CD4-positive, CD25-positive, alpha-beta regulatory T cell (primary cell): ENCODE measurements around the gene SMC5. TPM values are rescaled to one million over a fixed set of nuclear protein-coding genes. Genes with fewer than 3 reads are reported as not detected.
A peak's percentile ranks its signal among the peaks of the same experiment; 100 is the strongest.

Experiments
- ATAC-seq, 2 donors: fragments of 150-1000 bp; cut with Tn5 transposase; one replicate each; pipeline ENCODE4 v1.10.0; 2021; ENCODE audit warnings: low read depth in 2 of 2, moderate number of reproducible peaks in 2 of 2, moderate library complexity in 1 of 2
- DNase-seq, 3 donors: peaks; one replicate each; pipeline versions ENCODE4 v3.0.0 to v3.0.0-alpha.2; 2012 to 2022; ENCODE audit warnings: mixed read lengths in 1 of 3
- H3K27ac ChIP-seq: one replicate; pipeline ENCODE4 v1.7.0; 2013; ENCODE audit warnings: mild to moderate bottlenecking, low read length; ENCODE audit not compliant: insufficient read depth, poor library complexity, severe bottlenecking
- H3K27me3 ChIP-seq: one replicate; pipeline ENCODE4 v1.7.0; 2013; ENCODE audit warnings: low read length; ENCODE audit not compliant: control insufficient read depth, insufficient read depth
- H3K36me3 ChIP-seq: one replicate; pipeline ENCODE4 v1.7.0; 2013; ENCODE audit warnings: mild to moderate bottlenecking, low read length, moderate library complexity; ENCODE audit not compliant: control insufficient read depth, insufficient read depth
- H3K4me1 ChIP-seq: 2 replicates; pipeline ENCODE4 v1.7.0; 2013; ENCODE audit warnings: mild to moderate bottlenecking, low read length; ENCODE audit not compliant: insufficient read depth, control insufficient read depth, poor library complexity, severe bottlenecking
- H3K4me3 ChIP-seq: one replicate; pipeline ENCODE4 v1.7.0; 2013; ENCODE audit warnings: low read depth, mild to moderate bottlenecking, low read length, moderate library complexity
- H3K9me3 ChIP-seq, 2 experiments: 1 replicate in 1 of 2; 2 replicates in 1 of 2; pipeline ENCODE4 v1.7.0; 2013; ENCODE audit warnings: low read length in 2 of 2, mild to moderate bottlenecking in 1 of 2, moderate library complexity in 1 of 2; ENCODE audit not compliant: control insufficient read depth in 2 of 2
- H3K27ac Mint-ChIP-seq, 3 donors: one replicate each; pipeline ENCODE4 v1.8.0; 2020 to 2022; ENCODE audit warnings: mild to moderate bottlenecking in 3 of 3, mixed read lengths in 3 of 3, moderate library complexity in 2 of 3
- H3K27me3 Mint-ChIP-seq: one replicate; pipeline ENCODE4 v1.8.0; 2022; ENCODE audit warnings: mild to moderate bottlenecking, mixed read lengths
- H3K36me3 Mint-ChIP-seq: one replicate; pipeline ENCODE4 v1.8.0; 2020; ENCODE audit warnings: mixed read lengths
- H3K4me1 Mint-ChIP-seq, 4 donors: one replicate each; pipeline ENCODE4 v1.8.0; 2020 to 2022; ENCODE audit warnings: mixed read lengths in 4 of 4, mild to moderate bottlenecking in 1 of 4
- H3K4me3 Mint-ChIP-seq, 4 donors: one replicate each; pipeline ENCODE4 v1.8.0; 2020 to 2022; ENCODE audit warnings: mild to moderate bottlenecking in 4 of 4, mixed read lengths in 4 of 4, moderate library complexity in 3 of 4
- H3K9me3 Mint-ChIP-seq, 7 donors: one replicate each; pipeline ENCODE4 v1.8.0; 2020 to 2022; ENCODE audit warnings: mixed read lengths in 7 of 7, mild to moderate bottlenecking in 3 of 7, moderate library complexity in 2 of 7
- polyA plus RNA-seq, 4 donors: library from polyadenylated mRNA; unstranded; fragments of 300-500 nt; fragmentation: Illumina TruSeq; gene quantifications; one replicate each; pipeline ENCODE4 v1.2.3, GENCODE V29; 2021
- total RNA-seq: library from RNA; stranded (reverse); gene quantifications from one replicate; pipeline ENCODE4 v1.2.3, GENCODE V29; 2022

The SMC5 gene
- total and polyA plus RNA-seq, 5 donors from 2014 or later = 12.5 to 37.1 (median 17.6) TPM

DNA sequence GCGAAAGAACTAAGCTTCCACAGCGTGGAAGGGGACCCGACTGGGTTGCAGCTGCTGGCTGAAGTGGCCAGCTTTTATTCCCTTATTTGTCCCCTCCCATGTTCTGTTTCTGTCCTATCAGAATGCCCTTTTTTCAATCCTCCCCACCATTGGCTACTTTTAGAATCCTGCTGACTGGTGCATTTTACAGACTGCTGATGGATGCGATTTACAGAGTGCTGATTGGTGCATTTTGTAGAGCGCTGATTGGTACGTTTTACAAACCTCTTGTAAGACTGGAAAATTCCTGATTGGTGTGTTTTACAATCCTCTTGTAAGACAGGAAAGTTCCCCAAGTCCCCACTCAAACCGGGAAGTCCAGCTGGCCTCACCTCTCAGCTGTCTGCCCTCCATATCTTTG is 105.0 kb downstream of the SMC5 start:
- no peak overlapping the region for H3K27ac Mint-ChIP-seq
- ATAC-seq (no peak), DNase-seq (no peak)
- H3K4me1 Mint-ChIP-seq = peaks cover 0 to 2% (median 0%) of the 10 kb centered on the region in 4 donors
- H3K9me3 ChIP-seq = no peaks in the 10 kb centered on the region
- no peaks in the 10 kb centered on the region for H3K9me3 Mint-ChIP-seq
- no peak overlapping the region for H3K4me3 Mint-ChIP-seq
- H3K4me1 ChIP-seq = no peaks in the 10 kb centered on the region
- H3K27me3 ChIP-seq = no peaks in the 10 kb centered on the region
- no peaks in the 10 kb centered on the region for H3K27me3 Mint-ChIP-seq
- no peak overlapping the region for H3K4me3 ChIP-seq
- H3K36me3 Mint-ChIP-seq = peaks cover 3% of the 10 kb centered on the region
- no peaks in the 10 kb centered on the region for H3K36me3 ChIP-seq
- H3K27ac ChIP-seq = no peak overlapping the region

DNA sequence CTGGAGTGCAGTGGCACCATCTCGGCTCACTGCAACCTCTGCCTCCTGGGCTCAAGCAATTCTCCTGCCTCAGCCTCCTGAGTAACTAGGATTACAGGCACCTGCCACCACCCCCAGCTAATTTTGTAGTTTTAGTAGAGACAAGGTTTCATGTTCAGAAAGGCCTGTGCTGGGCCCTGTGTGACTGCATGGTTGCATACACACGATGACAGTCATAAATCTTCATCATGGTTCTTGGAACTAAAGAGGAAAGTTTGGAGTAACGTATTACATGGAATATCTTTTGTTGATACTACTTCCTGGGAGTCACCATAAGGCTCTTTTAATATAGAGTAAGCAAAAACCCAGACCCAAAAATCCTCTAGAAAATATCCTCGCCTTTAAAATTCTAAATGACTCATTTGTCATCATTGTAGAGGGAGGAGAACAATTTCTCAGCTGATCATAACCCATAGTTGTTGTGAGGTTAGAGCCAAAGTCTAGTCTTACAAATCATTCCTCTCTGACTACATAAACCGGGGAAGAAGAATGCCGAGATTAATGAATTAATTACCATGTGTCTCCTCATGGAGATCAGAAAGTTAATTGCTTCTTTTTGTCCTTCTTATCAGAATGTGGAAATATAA is 108.6 kb downstream of the SMC5 start:
- ATAC-seq (no peak), DNase-seq (no peak)
- Histone ChIP-seq H3K27ac (no peak overlapping the region), H3K9me3 (no peaks in the 10 kb centered on the region), H3K4me3 (no peak overlapping the region), H3K27me3 (no peaks in the 10 kb centered on the region), H3K4me1 (no peaks in the 10 kb centered on the region), H3K36me3 (no peaks in the 10 kb centered on the region)
- peaks cover 0 to 3% (median 0%) of the 10 kb centered on the region in 4 donors for H3K4me1 Mint-ChIP-seq
- H3K9me3 Mint-ChIP-seq = no peaks in the 10 kb centered on the region
- no peak overlapping the region for H3K27ac Mint-ChIP-seq
- H3K36me3 Mint-ChIP-seq = peaks cover 3% of the 10 kb centered on the region
- H3K4me3 Mint-ChIP-seq = no peak overlapping the region
- H3K27me3 Mint-ChIP-seq = no peaks in the 10 kb centered on the region

DNA sequence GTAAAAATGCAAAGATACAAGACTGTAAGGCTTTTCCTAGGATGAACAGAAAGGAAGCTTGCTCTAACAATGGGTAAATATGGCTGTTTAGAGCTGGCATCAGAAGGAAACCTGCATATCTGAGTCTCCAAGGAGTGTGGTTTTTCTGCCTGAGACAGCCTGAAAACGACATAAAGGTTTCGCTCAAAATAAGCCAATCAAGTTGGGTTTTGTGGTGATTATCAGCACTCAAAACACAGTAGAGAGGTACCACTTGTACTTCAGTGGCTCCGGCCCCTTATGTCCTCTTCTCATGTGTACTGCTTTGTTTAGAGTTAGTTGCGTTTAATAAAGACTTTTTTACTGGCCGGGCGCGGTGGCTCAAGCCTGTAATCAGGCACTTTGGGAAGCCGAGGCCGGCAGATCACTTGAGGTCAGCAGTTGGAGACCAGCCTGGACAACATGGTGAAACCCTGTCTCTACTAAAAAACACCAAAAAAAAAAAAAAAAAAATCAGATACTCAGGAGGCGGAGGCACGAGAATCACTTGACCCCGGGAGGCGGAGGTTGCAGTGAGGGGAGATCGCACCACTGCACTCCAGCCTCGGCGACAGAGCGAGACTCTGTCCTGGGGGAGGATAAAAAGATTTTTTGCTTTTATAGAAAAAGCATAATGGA is 116.3 kb downstream of the SMC5 start:
- H3K4me3 Mint-ChIP-seq = no peak overlapping the region
- no peaks in the 10 kb centered on the region for H3K36me3 Mint-ChIP-seq
- Histone ChIP-seq H3K36me3 (no peaks in the 10 kb centered on the region), H3K4me1 (no peaks in the 10 kb centered on the region), H3K27me3 (no peaks in the 10 kb centered on the region), H3K9me3 (no peaks in the 10 kb centered on the region), H3K4me3 (no peak overlapping the region), H3K27ac (no peak overlapping the region)
- DNase-seq (no peak), ATAC-seq (no peak)
- peaks cover 0 to 5% (median 4%) of the 10 kb centered on the region in 4 donors for H3K4me1 Mint-ChIP-seq
- no peak overlapping the region for H3K27ac Mint-ChIP-seq
- no peaks in the 10 kb centered on the region for H3K9me3 Mint-ChIP-seq
- peaks cover 4% of the 10 kb centered on the region for H3K27me3 Mint-ChIP-seq

DNA sequence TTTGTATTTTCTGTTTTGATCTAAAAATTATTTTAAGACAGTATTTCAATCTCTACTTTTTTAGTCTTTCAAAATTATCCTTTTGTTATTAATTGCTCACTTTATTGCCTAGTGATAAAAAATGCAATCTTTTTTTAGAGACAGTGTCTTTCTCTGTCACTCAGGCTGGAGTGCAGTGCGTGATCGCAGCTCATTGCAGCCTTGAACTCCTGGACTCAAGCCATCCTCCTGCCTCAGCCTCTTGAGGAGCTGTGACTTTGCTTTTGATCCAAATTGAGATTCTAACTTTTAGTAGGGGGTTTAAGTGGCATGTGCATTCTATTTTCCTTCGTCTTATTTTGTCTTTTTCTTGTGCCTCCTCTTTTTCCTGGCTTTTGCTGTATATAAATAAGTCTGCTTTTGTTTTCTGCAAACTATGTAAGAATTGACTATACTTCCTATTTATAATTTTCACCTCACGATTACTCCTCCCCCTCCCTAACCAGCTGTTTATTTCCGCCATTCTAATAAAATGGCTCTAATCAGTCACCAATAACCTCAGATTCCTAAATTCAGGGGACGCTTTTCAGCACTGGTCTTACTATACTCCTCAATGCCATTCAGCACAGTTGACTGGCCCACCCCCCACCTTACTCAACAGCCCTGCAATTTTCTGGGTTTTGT is 123.4 kb downstream of the SMC5 start:
- no peak overlapping the region for H3K27ac Mint-ChIP-seq
- H3K9me3 ChIP-seq = no peaks in the 10 kb centered on the region
- H3K4me1 Mint-ChIP-seq = peaks cover 0 to 14% (median 10%) of the 10 kb centered on the region in 4 donors
- peaks cover 19% of the 10 kb centered on the region for H3K36me3 ChIP-seq
- peaks cover 32% of the 10 kb centered on the region for H3K36me3 Mint-ChIP-seq
- no peaks in the 10 kb centered on the region for H3K27me3 Mint-ChIP-seq
- no peaks in the 10 kb centered on the region for H3K27me3 ChIP-seq
- H3K4me3 Mint-ChIP-seq = no peak overlapping the region
- H3K27ac ChIP-seq = no peak overlapping the region
- H3K4me3 ChIP-seq = no peak overlapping the region
- no peaks in the 10 kb centered on the region for H3K9me3 Mint-ChIP-seq
- no peaks in the 10 kb centered on the region for H3K4me1 ChIP-seq
- ATAC-seq (no peak), DNase-seq (no peak)

DNA sequence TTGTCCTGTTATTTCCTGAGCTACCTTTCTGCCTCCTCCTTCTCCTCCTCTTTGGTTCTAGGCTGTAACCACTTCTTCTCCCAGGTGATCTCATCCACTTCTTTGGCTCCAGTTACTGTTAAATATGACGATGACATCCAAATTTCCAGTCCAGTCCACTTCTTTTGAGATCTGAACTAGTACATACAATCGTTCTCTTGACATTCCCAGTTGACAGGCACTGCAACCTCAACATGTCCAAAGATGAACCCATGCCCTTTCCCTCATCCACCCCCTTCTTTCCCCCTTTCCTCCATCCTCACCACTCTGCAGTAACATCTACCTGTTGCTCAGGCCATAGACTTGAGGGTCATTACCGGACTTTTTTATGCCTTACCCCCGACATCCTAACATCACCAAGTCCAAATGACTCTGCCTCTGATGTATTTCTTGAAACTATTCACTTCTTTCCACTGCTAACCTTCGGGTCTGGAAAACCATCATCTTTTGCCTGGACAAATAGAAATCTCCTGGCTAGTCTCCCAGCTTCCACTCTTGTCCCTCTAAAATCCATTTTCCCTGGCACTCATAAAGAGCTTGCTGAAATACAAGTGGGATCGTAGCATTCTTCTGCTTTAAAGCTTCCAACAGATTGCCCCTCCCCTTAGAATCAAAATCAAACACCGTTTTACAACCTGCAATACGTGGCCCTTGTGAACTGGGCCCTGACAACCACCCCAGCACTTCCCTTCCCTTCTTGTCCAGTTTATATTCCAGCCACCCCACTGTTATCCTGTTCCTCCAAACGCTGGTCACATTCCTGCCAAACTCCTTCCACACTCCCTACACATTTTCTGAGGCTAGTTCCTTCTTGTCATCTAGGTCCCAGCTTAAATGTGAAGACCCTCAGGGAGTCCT is 124.2 kb downstream of the SMC5 start:
- no peak for ATAC-seq
- no peaks in the 10 kb centered on the region for H3K9me3 ChIP-seq
- peaks cover 0 to 20% (median 11%) of the 10 kb centered on the region in 4 donors for H3K4me1 Mint-ChIP-seq
- no peaks in the 10 kb centered on the region for H3K9me3 Mint-ChIP-seq
- peak overlapping the region in 2 of 3 donors; percentile 23 to 49 for H3K27ac Mint-ChIP-seq
- no peak overlapping the region for H3K4me3 ChIP-seq
- H3K27me3 ChIP-seq = no peaks in the 10 kb centered on the region
- H3K27me3 Mint-ChIP-seq = no peaks in the 10 kb centered on the region
- no peaks in the 10 kb centered on the region for H3K4me1 ChIP-seq
- H3K27ac ChIP-seq = no peak overlapping the region
- H3K4me3 Mint-ChIP-seq = peak overlapping the region in 1 of 4 donors; percentile 6
- DNase-seq = no peak
- peaks cover 19% of the 10 kb centered on the region for H3K36me3 ChIP-seq
- H3K36me3 Mint-ChIP-seq = peaks cover 39% of the 10 kb centered on the region

DNA sequence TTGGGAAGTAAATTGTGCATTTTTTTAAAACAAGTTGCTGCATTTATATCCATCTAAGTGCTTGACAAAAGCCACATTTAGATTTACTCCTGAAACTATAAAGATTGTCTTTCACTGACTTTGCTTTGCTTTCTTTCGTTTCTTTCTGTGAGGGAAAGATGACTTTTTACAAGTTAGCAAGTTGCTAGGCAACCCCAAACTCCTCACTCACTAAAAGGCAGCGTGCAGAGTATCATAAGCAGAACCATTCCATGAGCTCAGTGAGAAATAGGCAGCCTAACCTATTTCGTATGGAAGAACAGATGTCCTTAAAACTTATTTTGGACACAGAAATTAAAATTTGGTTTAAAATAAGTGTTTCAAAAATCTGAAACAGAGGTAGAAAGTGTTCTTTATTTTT is 126.6 kb downstream of the SMC5 start:
- Histone ChIP-seq H3K4me1 (peaks cover 6% of the 10 kb centered on the region), H3K36me3 (peaks cover 19% of the 10 kb centered on the region), H3K27ac (no peak overlapping the region), H3K9me3 (no peaks in the 10 kb centered on the region), H3K27me3 (no peaks in the 10 kb centered on the region), H3K4me3 (no peak overlapping the region)
- no peak overlapping the region for H3K4me3 Mint-ChIP-seq
- no peak overlapping the region for H3K27ac Mint-ChIP-seq
- H3K9me3 Mint-ChIP-seq = no peaks in the 10 kb centered on the region
- H3K27me3 Mint-ChIP-seq = no peaks in the 10 kb centered on the region
- peaks cover 20 to 43% (median 26%) of the 10 kb centered on the region in 4 donors for H3K4me1 Mint-ChIP-seq
- ATAC-seq = no peak
- peaks cover 39% of the 10 kb centered on the region for H3K36me3 Mint-ChIP-seq
- no peak for DNase-seq

DNA sequence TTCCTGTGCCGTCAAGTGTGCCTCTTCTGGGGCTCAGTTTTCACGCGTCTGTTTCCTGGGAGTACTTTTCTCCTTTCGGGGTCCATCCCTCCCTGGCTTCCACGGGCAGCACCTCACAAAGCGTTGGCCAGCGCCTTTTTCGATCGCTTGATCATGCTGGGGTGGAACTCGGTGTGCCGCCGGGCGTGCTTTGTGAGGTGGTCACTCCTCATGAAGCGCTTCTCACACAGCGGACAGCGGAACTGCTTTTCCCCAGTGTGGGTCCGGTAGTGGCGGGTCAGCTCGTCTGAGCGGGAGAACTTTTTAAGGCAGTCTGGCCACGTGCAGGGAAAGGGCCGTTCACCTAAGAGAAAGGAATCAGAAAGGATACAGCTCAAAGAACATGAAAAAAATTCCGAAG is 128.9 kb downstream of the SMC5 start:
- H3K27ac ChIP-seq = no peak overlapping the region
- no peaks in the 10 kb centered on the region for H3K9me3 ChIP-seq
- H3K4me3 ChIP-seq = no peak overlapping the region
- Mint-ChIP-seq H3K9me3 (no peaks in the 10 kb centered on the region), H3K36me3 (peaks cover 35% of the 10 kb centered on the region), H3K27ac (peak overlapping the region in 1 of 3 donors; percentile 15), H3K4me3 (peak overlapping the region in 1 of 4 donors; percentile 21), H3K4me1 (peaks cover 35 to 66% (median 46%) of the 10 kb centered on the region in 4 donors), H3K27me3 (no peaks in the 10 kb centered on the region)
- no peaks in the 10 kb centered on the region for H3K27me3 ChIP-seq
- ATAC-seq (no peak), DNase-seq (no peak)
- peaks cover 23% of the 10 kb centered on the region for H3K4me1 ChIP-seq
- peaks cover 19% of the 10 kb centered on the region for H3K36me3 ChIP-seq
